HG03103 (cell line): ENCODE measurements around the gene AGAP1.

ENCODE experiments used
- ATAC-seq: cut with Tn5 transposase; IDR thresholded peaks from one replicate; pipeline ENCODE4 v1.9.1; 2021; ENCODE audit warnings: low read depth; ENCODE audit not compliant: unreplicated experiment

AGAP1 gene

DNA sequence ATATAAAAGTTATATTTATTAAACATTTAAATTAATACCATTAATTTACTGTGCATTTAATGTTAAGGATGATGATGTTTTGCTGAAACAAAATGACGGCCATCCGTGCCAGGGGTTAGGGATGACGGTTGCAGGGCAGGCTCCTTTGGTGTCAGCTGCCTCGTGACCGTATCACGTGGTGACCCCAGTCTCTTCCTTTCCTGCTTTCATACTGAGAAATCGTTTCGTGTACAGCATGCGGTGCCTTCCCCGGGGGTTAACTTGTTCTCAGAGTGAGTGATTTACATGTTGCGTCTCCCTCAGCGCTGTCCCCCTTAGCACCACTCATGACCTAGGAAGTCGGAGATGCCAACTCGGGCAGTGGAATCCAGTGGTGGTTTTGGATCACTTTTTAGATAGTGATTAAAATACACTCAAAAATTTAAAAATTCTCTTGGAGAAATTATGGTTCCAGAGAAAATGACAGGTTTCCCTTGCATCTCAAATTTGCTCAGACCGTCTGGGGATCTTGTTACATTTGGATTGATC is 383.5 kb downstream of the AGAP1 start:
- ATAC-seq, result no peak

DNA sequence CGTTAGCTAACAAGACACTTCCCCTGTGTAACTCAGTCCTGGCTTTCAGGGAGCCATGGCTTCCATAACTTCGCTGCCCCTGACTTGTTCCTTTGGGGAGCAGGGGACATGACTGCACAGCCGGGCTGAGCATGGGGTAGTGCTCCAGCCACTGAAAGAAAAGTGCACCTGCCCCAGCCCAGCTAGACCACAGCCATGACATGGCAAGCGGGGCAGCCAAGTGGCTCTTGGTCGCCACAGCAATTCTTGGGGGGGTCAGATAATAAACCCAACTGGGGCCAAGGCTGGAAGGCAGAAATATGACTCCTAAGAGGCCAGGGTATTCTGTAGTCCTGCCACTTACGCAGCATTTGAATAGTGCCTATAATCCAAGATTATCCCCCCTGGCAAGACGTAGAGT is 385.3 kb downstream of the AGAP1 start:
- ATAC-seq, result no peak

DNA sequence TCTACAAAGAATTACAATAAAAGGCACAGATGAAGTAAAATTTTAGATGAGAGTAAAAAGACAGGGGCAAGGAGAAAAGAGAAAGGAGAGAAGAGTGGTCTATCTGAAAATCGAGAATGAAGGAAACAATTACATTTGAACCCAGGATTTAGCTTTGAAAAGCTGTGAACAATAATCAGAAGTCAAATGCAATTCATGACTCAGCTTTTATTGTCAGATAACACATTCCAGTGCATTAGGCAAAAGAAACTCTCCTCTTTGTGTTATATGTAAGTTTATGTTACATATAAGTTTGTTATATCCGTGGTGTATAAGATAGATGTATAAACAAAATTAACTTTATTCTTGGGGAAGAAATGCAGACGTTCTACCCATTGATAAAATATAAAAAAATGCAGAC is 389.8 kb downstream of the AGAP1 start:
- ATAC-seq, result no peak

DNA sequence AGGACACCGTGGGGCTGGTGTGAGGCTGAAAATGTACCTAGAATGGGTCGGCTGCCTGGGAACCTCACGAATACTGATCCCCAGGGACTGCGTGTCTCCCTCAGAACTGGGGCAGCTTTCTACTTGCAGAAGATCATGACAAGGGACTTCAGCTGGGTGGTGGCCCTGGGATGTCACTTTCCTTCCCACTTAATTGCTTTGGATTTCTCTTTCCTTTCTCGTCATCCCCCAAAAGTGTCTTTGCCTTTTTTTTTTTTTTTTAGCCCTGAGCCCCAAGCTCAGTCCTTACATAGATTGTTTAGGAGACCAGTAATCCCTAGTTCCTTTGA is 395.4 kb downstream of the AGAP1 start:
- no peak for ATAC-seq

DNA sequence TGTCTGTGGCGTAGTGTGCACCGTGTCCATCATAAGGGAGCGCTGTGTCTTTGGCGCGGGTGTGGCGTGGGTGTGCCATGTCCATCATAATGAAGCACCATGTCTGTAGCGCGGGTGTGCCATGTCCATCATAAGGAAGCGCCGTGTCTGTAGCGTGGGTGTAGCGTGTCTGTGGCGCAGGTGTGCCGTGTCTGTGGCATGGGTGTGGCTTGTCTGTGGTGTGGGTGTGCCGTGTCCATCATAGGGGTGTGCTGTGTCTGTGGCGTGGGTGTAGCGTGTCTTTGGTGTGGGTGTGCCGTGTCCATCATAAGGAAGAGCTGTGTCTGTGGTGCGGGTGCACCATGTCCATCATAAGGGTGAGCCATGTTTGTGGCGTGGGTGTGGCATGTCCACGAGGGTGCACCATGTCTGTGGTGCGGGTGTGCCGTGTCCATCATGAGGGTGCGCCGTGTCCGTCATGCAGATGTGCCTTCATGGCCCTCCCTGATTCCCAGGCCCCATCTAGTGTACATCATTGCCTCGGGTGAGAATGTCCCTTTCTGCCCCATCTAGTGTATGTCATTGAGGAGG is 399.4 kb downstream of the AGAP1 start:
- ATAC-seq, result no peak

DNA sequence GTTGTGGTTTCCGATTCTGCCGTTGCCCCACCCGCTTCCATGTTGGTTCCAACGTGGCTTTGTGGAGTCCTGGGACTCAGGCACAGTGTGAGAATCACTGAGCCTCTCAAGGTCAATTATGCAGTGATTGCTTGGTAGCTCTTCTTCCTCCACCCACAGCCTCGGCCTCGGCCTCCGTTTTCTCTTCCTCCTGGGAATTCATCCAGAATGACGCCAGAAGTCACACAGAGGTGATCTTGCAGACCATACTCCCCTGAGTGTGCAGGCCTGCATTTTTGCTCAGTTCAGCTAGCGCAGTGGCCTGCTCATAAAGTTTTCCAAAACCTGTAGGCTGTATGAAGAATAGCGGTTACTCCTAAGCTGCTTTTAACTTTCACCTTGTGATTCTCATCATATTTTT is 401.0 kb downstream of the AGAP1 start:
- ATAC-seq, result no peak

DNA sequence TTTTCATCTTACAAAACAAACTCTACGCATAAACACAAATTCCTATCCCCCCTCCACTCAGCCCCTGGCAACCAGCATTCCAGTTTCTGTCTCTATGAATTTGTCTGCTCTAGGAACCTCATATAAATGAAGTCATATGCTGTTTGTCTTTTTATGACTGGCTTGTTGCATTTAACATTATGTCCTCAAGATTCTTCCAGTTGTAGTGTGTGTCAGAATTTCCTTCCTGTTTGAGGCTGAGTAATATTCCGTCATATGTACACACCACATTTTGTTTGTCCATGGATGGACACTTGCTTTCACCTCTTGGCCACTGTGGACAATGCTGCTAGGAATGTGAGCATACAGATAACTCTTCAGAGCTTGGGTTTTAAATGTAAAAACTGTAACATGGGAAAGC is 402.2 kb downstream of the AGAP1 start:
- no peak for ATAC-seq

DNA sequence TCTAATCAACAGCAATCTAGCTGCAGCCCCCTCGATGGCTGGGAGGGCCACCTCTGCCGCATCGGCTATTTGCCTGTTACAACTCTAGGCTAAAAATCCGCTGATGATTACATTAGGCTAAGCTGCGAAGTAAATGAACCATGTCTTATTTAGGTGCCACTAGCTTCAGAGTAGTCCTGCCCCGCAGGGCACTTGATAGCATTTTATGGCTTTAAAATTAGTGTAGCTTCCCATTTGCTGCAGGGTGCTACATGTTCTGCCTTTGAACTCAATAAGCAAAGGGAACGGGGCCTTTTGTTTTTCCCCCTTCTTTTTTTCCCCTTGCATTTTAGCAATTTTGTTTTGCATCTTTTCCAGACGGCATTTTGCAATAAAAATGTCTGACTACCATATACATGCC is 404.1 kb downstream of the AGAP1 start:
- no peak for ATAC-seq

DNA sequence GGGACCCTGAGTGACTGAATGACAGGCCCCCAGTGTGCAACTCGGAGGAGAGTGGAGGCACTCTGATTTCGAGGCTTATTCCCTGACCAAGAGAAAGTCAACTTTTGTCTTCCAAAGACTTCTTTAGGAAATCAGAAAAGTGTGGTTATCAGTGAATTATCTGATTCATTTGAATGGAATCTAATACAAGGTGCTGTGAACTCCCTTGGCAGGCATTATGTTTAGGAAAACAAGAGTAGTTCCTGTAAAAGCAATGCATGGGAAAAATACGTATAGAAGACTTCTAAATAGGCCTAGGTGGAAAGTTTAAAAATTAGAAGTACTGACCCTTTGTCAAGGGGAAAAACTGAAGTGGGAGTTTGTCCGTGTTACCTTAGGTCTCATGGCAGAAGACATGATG is 404.9 kb downstream of the AGAP1 start:
- no peak for ATAC-seq

DNA sequence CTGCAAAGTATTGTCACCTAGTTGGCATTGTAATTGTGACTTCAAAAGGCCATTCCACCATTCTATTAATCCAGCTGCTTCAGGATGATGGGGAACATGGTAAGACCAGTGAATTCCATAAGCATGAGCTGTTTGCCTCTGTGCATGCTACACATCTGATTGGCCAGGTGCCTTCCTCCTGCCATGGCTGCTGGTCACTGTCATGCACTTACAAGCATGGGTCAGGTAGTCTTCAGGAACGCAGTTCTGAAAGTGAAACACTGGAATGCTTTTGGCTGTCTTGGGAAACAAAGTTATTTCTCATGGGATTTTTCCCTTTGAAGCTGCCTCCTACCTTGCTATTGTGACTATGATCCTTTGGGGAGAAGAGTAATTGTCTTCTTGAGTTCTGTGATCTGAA is 406.8 kb downstream of the AGAP1 start:
- ATAC-seq, result no peak

DNA sequence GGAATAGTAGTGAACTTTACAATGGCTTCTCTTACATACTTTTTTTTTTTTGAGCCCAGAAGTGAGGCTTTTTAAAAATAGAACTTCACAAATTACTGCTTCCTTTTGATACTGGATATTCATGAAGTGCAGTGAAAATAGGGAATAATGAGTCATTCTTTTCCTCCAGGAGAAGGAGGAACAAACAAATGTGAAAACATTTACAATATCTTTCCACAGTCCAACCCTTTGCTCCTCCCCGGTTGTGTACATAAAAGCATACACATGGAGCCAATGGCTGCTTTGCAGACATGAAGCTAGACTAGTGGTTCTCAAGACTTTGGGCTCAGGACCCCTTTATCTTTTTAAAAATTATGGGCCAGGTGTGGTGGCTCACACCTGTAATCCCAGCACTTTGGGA is 407.4 kb downstream of the AGAP1 start:
- ATAC-seq, result no peak

DNA sequence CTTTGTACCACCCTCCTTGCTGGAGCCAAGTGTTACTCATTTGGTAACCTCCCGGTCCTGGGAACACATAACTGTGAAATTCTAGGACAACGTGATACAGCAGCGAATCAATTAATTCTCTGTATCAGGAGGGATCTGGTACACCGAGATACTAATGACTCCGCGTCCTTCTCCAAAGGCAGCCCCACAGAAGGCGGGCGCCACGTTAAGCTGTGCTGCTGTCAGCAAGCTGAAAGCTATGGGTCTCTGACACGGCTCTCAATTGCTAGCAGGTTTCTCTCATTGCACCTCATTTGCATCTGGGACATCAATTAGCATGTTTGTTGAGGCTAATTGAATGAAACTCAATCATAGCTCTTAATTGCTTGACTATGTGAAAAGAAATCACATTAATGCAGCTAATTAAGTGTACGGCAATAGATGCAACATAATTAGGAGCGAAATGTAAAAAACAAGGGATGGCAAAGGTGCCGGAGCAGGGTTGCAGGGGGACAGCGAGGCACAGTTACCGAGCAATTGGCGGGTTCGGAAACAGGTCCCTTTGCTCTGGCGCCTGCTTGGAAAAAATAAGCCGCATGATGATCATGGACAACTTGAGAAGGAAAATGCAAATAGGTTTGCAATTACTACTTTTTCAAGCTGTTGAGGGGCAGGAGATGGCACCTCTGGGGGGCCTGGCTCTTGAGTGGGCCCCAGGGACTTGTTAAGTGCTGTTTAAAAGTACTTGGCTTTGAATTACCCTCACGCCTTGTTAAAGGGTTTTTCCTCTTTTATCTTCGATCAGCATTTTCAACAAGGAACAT is 410.1 kb downstream of the AGAP1 start:
- no peak for ATAC-seq

DNA sequence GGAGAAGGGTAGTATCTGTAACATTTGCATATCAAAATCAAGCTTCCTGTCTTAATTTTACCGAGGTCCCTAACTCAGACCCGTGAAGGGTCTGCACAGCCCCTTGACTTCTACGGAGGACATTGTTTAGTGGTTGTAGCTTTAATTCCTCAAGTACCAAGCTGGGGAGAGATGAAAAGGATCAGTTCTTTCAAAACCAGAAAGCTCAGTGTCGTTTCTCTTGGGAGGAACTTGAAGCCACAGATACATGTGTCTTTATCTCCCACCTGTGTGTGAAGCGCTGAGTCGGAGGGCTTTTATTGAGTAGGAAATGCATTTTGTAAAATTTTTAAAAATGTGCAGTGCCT is 410.7 kb downstream of the AGAP1 start:
- ATAC-seq, result no peak

DNA sequence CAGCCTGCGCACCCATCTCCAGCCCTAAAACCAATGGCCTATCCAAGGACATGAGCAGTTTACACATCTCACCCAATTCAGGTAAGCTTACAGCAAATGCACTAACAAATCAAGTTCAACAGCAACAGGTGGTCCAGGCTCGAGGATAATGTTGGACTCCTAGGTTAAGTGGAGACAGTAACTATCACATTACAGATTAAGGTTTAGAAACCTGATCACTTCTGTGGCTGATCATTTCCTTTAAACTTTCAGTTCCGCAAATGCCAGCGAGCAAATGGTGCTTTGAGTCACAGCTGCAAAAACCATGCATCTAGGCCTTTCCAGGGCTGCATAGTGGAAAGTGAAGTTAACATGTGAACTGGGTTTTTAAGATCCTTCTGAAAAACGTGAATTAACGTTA is 415.0 kb downstream of the AGAP1 start:
- ATAC-seq, result peak; percentile 56

DNA sequence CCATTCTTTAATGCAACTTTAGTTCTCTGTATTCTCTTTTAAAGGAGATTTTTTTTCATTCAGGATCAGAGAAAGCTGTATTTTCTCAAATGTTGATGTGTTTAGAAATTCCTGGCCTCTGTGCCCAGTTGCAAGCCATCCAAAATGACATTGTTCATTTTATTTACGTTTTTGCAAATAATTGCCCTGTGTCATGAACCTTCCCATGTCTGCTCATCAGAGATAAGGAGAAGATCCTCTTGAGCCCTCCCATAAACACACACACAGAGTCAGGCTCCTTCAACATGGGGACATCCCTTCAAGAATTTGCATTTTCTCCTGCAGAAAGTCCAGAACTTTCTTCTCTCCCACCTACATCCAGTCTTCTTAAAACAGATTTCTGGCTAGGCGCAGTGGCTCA is 415.5 kb downstream of the AGAP1 start:
- ATAC-seq, result no peak

DNA sequence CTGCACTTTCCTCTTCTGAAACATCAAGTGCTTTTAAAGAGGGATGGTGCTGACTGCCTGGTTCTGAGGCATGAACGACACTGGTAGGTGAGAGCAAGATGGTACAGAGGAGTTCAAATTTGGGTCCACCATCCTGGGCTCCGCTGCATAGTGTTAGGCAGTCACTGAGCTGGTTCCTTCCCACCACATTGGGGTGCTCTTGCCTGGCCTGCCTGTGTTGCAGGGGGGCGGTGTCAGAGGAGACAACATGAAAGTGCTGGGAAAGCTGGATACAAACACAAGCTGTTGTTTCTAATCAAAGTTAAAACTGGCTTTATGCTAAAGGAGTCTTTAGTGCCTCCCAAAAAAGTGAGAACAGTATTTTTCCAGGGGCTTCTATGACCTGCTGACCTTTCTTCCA is 416.2 kb downstream of the AGAP1 start:
- no peak for ATAC-seq

DNA sequence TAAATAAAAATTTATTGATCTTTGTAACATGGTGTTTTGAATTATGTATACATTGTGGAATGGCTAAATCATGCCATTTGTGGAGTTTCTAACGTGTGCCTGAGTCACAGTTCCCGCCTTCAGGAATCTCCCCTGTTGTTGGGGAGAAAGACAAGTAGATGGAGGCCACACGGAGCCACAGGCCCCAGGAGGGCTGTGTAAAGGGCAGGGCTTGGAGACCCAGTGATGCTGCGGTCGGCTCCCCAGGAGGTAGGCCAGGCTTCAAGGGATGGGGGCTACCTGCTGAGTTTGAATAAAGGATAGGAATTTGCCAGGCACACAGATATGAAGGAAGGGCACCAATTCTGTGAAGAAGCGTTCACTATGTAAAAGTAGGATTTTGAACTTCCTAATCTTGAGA is 417.3 kb downstream of the AGAP1 start:
- no peak for ATAC-seq

DNA sequence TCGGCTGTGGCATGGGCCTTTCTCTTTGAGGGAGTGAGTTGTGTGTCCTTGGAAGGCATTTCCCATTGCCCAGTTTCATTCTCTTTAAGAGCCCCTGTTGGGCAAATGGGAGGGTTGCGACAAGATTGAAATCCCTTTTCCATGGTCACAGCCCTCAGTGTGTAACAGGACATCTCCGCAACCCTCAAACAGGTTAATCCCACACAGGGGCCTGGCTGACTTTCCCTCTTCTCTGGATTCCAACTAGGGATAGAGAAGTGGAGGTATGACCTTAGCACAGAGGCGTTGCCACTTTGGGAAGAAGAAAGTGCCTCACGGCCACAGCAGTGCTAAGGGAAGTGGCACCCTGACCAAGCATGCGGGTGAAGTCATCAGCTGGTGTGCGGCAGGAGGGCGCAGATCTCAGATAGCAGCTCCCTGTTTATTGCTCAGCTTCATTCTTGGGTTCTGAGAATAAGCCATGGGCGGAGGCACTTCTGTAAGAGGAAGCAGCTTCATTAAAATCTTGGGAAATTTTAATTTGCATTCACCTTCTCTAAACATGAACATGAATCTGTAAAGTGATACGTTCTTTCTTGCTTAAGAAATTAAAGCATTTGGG is 417.9 kb downstream of the AGAP1 start:
- no peak for ATAC-seq

DNA sequence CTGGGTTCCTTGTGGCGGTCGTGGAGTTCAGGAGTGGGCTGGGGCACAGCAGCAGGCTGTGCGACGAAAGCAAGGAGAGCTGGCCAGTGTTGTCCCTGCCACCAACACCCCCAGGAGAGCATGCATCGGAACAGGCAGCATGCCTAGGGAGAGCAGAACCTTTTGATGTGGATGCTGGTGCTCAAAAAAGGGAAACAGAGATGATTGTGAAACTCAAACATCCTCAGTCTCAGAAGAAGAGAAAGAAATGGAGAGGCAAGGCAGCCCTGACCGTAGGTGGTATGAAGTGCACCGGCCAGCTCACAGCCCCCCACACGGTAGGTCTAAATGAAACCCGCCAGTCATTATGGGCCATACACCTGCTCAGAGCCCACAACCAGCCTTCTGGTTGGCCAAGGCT is 420.9 kb downstream of the AGAP1 start:
- no peak for ATAC-seq

DNA sequence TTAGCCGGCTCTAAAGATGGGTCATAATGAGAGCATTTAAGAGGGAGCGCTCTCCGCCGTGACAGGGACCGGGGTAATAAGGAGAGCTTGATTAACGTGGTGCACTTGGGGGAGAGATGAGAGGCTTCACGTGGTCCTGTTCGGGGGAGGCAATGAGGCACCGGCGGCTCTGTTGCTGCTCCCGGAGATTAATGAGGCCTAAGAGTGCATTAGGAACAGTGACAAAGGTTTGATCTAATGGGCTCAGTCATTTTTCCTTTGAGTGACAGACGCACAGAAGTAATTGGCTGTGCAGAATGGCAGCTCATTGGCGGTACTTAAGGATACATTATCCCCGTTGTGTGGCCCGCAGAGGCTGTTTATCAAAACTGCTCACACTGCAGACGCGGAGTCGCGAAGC is 423.7 kb downstream of the AGAP1 start:
- ATAC-seq, result no peak

DNA sequence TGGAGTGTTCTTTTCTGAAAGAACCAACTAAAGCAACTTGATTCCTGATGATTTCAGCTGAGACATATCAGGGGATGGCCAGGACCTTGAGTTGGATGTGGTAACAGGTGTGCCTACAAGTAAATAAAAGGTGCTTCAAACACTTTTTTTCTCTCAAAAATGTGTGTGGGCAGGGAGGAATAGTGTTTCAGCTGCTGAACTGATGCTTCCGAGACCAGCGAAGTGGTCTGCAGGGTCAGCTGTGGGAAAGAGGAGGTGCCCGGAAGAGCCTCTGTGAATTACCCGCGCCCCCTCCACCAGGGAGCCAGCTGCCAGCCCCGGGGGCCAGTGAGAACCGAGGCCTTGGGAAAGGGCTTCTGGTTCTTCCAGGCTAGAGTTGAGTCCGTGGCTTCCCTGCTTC is 425.0 kb downstream of the AGAP1 start:
- ATAC-seq, result no peak

DNA sequence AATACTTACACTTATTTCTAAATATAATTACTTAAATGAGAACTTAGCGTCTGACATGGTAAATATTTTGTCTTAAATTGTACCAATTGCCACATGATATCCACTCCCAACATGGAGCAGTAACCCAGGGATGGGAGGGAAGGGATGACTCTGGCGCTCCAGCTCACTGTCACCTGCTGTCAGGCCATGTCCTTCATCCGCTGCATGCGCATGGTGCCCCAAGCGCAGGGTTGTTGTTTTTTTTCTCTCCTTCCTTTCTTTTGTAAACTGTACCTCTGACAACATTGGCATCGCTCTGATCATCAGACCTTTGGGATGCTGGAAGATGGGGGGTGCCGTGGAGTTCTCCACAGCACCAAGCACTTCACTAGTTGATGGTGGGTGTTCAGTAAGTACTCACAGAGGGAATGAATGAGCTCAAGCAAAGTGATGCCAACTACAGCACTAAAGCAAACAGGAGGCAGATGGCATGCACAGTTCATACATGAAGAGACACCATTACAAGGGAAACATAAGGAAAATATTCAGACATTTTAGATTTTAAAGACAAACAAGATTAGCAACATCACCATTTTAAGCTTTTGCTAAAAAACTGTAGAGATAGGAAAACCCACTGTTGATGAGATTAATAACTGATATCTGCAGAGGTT is 426.5 kb downstream of the AGAP1 start:
- no peak for ATAC-seq
